GM21515 (cell line): ENCODE data around the gene OSBPL3.

Experiments used
- ATAC-seq: cut with Tn5 transposase; IDR thresholded peaks from one replicate; pipeline ENCODE4 v1.9.1; 2021; ENCODE audit not compliant: unreplicated experiment

Gene OSBPL3

GRCh38 chr7:24871770-24872169, 108.2 kb downstream of the OSBPL3 start:
- no peak for ATAC-seq

DNA sequence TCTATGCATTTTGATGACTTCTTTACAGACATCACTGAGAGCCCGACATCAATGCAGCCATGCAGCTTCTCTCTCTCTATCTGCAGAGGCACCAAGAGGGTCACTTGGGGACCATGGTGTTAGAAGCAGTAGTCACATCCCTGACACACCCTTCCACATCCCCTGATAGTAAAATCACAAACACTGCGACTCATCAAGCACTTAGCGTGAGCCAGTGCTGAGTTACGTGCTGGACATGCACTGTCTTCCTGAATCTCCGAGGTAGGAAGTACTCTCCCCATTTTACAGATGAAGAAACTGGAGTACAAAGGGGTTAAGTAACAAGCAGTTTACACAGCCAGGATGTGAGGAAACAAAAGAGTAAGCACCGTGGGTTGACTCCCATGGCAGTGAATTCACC, 109.2 kb downstream of the OSBPL3 start:
- ATAC-seq, result no peak

DNA sequence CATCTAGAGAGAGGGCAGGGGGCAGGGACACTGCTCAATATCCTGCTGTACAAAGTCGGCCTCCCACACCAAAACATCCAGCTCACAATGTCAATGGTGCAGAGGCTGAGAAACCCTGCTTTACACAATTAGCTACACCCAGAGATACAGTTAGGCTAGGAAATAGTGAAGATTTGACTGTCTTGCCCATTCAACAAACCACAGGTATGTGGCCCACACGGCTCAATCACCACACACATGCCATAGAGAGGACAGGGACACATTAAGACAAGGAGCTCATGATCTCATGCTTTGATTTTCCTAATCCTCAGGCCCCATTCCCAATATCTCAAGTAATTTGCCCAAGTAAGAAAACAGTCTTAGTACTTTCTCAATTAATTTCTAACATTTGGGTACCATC, 110.4 kb downstream of the OSBPL3 start:
- no peak for ATAC-seq

GRCh38 chr7:24868741-24869140, 111.2 kb downstream of the OSBPL3 start:
- ATAC-seq, result no peak

DNA sequence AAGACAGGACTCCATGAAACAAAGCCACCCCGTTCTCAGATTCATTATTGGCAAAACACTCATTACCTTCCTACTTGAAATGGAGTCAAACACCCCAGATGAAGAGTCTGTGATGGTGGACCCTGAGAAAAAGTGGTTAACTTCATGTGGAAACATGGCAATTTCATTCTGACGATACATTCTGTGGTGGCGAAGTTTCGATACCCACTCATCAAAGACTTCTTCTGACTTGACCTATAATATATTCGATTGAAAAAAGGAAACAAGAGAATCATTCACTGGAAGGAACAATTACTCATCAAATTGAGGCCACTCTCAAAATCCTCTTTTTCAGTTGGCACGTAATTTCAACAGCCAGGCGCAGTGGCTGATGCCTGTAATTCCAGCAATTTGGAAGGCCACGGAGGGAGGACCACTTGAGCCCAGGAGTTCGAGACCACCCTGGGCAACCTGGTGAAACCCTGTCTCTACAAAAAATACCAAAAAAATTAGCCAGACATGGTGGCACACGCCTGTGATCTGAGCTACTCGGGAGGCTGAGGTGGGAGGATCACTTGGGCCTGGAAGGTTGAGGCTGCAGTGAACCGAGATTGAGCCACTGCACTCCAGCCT, 113.9 kb downstream of the OSBPL3 start:
- ATAC-seq, result no peak

GRCh38 chr7:24864214-24864817, 115.7 kb downstream of the OSBPL3 start:
- ATAC-seq, result no peak

DNA sequence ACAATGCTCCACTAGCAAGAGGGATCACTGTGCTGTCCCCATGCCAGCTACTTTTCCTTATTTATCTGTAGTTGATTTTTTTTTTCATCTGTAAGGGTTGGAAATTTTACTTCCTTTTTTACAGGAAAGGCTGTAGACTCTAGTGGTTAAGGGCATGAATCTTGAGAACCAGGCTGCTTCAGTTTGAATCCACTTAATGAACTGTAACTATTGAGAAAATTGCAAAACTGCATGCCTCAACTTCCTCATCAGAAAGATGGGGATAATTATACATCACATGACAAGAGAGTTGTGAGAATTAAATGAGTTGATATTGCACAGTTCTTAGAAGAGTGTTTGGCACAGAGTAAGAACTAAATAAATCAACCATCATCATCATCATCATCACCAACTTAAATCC, 116.4 kb downstream of the OSBPL3 start:
- ATAC-seq, result no peak

GRCh38 chr7:24862461-24862860, 117.5 kb downstream of the OSBPL3 start:
- no peak for ATAC-seq

DNA sequence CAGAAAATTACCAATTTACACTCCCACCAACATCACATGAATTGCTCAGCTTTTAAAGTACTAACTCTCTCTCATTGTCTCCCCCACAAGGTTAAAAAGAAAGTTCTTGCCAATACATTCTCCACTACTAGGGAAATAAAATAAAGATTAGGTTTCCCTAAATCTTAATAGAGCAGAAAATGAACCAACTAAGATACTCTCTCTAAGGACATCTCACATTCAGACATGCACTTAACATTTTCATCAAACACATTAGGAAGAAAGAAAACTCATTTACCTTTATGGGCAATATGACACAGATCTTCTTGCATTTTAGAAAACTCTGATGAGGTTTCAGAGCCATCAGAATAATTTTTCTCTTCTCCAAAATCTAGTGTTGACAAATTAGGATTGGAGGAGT, 118.6 kb downstream of the OSBPL3 start:
- no peak for ATAC-seq

- ATAC-seq, result no peak
These were observed 119.4 kb downstream of the OSBPL3 start for GRCh38 chr7:24860611-24861010.

DNA sequence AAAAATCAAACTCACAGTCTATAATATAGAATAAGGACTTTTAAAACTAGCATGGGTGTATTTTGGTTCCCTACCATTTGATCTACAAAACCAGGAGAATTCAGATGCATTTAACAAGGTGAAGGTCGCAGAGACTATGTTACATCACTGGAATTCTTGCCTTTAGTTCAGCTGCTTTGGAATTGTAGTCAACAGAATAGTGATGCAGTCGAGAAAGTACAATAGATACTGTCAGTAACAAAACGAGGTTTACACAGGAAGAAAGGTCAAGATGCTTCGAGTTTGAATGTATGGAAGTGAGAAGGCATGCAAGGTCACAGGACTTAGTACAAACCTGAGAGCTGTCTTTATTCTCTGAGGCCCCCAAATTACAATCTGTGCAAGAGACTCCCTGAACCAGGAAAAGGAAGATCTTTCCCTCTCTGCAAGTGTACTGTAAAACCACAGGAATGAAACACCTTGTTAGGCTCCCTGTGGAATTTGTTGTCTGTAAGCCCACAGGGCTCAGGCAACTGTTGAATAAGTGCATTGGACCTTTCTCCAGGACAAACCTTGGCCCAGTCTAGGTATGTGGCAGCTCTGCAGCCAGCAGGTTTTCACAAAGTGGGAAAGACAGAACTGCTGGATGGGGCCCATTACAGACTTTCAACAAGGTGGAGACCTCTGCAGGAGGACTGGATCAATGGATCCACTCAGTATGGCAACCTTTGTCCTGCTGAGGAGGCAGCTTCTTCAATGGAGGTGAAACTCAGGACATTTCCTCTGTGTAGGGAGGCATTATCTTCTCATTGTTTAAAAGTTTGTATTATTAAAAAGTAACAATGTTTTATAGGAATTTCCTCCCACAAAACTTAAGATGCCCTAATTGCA, 121.6 kb downstream of the OSBPL3 start:
- ATAC-seq, result no peak

GRCh38 chr7:24857623-24858022, 122.4 kb downstream of the OSBPL3 start:
- no peak for ATAC-seq

DNA sequence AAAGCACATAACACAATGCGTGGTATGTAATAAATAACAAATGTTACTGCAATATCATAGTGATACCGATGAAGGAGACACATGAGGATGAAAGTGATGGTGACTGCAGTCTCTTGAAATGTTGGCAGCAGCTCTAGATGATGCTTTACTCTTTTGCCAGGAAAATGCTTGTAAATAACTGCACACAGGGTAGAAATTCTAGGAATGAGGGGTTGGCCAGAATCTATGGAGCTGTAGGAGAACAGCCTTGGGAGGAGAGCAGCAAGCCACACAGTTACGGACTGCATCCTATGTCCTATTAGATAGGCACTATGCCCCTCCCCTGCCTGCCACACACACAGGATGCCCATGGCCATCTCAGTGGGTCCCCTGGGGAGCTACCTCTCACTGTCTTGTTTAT, 125.1 kb downstream of the OSBPL3 start:
- ATAC-seq, result no peak

DNA sequence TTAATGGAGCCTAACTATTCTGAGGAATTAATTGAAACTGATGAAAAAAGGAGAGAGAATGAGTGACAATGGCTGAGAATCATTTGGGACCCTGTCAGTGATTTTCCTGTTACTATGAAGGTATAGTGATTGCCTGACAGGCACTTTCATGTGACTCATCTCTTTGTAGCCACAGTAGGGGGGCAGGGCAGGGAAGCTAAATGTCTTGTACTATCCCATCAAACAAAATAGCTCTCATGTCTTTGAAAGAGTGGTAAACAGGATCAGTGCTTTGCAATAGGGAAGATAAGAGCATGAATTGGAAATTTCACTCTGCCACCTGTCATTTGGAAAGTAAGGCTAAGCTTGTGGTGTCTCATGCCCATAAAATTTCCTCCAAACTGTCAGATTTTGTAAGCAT, 128.2 kb downstream of the OSBPL3 start:
- no peak for ATAC-seq

DNA sequence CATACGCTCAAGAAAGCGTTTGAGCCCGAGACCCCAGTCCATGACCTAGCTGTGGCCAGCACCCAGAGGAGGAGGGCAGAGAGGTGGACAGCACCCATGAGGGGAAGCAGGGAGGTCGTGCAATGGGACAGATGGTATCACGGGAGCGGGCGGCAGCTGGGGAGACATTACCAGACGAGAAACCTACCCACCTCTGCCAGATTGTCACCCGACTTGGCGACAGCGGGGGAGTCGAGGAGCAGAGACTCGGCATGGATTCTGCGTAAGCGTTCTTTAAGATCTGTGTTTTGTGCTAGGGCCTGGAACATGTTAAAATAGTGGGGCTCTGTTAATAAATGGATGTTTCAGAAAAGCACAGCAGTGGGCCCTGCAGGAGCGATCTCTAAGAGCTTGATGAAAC, 131.1 kb downstream of the OSBPL3 start:
- ATAC-seq, result no peak

DNA sequence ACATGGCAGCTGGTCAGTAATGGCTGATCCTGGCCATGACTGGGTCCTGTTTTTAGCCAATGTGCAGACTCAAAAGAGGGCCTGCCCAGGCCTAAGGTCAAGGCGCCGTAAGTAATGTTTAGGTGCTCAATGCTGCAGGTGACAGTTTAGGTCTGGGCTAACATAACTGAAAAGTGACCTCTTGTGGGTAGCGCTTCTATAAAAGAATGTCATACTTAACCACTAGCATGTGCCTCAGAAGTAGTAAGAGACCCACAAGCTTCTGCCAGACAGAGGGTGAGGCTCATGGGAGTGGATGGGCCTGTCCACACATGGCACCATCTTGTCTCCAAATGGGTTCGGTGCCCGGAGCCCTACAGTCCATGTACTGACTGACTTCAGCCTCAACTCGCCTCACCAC, 132.2 kb downstream of the OSBPL3 start:
- ATAC-seq, result no peak

GRCh38 chr7:24843821-24844434, 136.1 kb downstream of the OSBPL3 start:
- ATAC-seq, result no peak

DNA sequence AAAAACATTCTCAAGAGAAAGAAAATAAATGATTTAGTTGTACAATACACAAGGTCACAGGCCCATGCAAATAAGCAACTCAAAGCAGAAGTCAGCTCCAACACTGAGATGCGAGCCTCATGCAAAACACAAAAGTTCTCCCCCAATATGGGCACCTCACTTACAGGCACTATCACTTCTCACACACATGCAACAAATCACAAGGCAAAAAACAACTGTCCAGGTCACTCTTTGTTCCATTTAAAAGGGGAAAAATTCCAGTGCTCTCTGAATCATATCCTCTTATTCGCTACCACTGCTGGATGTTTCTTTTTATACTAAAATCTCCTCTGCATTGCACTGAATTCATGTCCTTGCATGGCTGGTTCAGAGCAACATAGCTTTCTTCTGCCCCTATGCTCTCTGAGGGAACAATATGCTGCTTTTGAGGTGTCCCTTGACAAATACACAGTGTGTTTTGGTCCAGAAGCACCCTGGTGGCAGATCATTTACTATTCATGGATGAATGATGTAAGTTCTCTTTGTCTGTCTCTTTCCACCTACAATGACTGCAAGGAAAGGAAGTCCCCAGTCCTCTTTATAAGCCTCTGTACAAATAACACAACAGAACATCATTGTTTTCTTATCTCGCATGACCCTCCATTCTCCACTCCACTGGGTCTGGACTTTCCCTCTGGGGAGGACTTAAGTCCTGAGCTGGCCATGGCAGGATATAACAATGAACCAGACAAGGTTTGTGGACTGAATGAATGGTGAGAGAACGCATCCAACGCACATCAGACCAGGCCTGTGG, 137.3 kb downstream of the OSBPL3 start:
- ATAC-seq, result peak; percentile 53

DNA sequence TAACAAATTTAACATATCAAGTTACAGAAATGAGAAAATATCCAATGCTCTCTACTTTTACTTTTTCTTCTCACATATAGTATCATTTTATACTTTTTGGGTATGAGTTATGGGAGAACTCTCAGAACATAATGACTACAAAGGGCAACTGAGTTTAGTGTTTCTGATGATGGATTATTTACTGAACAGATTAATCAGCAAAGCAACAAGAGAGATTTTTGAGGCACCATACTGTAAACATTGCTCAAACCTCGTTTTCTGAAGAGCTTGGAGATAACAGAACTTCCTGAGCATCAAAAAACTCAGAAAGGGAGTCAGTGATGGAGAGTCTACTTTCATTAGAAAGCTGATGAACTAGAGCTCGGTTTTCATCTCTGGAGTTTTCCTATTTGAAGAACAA, 137.9 kb downstream of the OSBPL3 start:
- no peak for ATAC-seq

GRCh38 chr7:24840563-24840962, 139.4 kb downstream of the OSBPL3 start:
- ATAC-seq, result no peak

DNA sequence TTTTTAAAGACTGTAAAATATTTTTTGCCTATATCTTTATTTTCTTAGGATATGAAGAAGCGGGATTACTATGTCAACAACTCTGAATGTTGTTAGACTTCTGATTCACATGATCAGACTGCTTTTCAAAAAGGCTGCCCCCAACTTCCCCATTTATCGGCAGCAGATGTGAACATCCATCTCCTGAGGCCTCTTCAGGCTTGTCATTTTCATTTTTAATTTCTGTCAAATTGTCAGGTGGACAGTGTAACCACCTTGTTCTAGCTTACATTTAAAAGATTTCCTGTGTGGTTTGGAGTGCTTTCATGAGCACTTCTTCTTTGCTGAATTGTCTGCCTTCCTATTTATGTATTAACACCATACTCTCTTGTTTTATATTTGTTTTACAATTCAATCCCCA, 143.9 kb downstream of the OSBPL3 start:
- peak; percentile 83 for ATAC-seq
